ENCODE results near the gene ASTN2. TPM values are rescaled to one million over a fixed set of nuclear protein-coding genes. Genes with fewer than 3 reads are reported as not detected.

ASTN2 gene
- total and polyA plus RNA-seq, 9 donors = 1.8 to 6.4 (median 3.2) TPM

DNA sequence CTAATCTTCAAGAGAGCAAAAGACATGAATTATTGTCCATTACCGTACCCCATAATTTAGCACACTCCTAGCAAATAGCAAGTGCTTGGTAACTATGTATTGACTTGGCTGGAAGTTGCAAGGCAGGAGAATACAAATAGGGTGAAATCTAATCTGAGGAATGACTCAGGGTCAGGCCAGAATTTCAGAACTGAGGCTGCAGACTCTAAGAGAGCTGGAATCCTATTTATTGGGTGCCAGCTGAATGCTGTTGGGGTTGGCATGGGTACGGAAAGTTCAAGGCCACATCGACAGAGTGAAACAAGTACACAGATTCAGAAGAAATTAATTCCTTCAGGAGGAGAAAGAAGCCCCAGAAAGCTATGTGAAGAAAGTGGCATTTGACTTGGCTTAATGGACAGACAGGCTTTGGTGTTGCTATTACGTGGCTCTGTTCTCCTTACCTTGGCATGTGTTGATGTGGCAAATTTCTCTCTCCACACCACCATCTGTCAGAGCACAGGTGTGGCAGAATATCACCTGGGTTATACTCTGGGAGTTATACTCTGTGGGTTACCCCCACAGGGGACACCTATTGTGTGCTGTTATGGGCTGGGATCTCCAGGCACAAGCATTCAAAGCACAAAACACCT, 20.9 kb upstream of the ASTN2 start:
- Histone ChIP-seq H3K27me3 (no peaks in the 10 kb centered on the region), H3K36me3 (no peaks in the 10 kb centered on the region), H3K4me1 (ENCODE audit: insufficient read depth) (no peaks in the 10 kb centered on the region), H3K4me3 (no peak overlapping the region), H3K9me3 (no peaks in the 10 kb centered on the region), H3K27ac (no peak overlapping the region)
- 33 to 50% (median 34%) methylated on average over 4 of the region's 4 CpGs for WGBS, 3 donors
- DNase-seq = no peak
- TF ChIP-seq CTCF (IDR thresholded peaks at IDR 0.05) = no peak
- TF ChIP-seq POLR2A (IDR thresholded peaks at IDR 0.05) = no peak
- TF ChIP-seq EP300 (IDR thresholded peaks at IDR 0.05) = no peak
- intact Hi-C loops (cut with DNase I) = no loop called here

GRCh38 chr9:117434566-117434965, 19.7 kb upstream of the ASTN2 start:
- DNase-seq = no peak
- no peak overlapping the region for H3K27ac ChIP-seq
- H3K4me3 ChIP-seq = no peak overlapping the region
- no peaks in the 10 kb centered on the region for H3K9me3 ChIP-seq
- H3K4me1 ChIP-seq (ENCODE audit: insufficient read depth) = no peaks in the 10 kb centered on the region
- TF ChIP-seq POLR2A (IDR thresholded peaks at IDR 0.05) (no peak), CTCF (IDR thresholded peaks at IDR 0.05) (no peak), EP300 (IDR thresholded peaks at IDR 0.05) (no peak)
- H3K36me3 ChIP-seq = no peaks in the 10 kb centered on the region
- intact Hi-C loops (cut with DNase I) = no loop called here
- no peaks in the 10 kb centered on the region for H3K27me3 ChIP-seq

- DNase-seq = no peak
- H3K9me3 ChIP-seq = no peaks in the 10 kb centered on the region
- intact Hi-C loops (cut with DNase I) = no loop called here
- WGBS, 3 donors = 94 to 98% (median 96%) methylated on average over 2 of the region's 2 CpGs
- no peaks in the 10 kb centered on the region for H3K4me1 ChIP-seq (ENCODE audit: insufficient read depth)
- H3K36me3 ChIP-seq = no peaks in the 10 kb centered on the region
- H3K4me3 ChIP-seq = no peak overlapping the region
- no peak for TF ChIP-seq CTCF (IDR thresholded peaks at IDR 0.05)
- no peak for TF ChIP-seq POLR2A (IDR thresholded peaks at IDR 0.05)
- TF ChIP-seq EP300 (IDR thresholded peaks at IDR 0.05) = no peak
- no peaks in the 10 kb centered on the region for H3K27me3 ChIP-seq
- H3K27ac ChIP-seq = no peak overlapping the region
Measured at GRCh38 chr9:117430813-117431212, 16.0 kb upstream of the ASTN2 start.

DNA sequence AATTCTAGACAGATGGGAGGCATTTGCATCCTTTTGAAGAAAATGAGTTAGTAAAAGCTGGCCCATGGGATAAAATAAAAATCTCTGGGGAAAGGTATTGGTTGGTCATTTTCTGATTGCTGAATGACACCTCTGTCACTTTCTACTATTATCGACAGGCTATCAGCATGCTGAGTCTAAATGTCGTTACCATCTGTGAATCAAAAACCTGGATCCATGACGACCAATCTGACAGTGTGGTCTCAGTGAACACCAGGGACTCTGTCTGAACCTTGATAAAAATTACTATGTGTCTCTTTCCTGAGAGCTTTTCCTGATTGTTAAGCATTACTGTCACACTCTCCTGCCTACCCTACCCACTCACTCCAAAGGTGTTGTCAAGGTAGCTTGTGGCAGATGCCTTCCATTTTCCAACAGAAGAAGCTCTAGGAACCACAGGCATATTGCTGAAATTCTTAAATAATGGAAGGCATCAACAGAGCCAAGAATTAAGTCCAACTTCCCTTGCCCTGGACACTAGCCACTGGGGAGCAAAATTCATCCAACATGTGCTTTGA, 12.6 kb upstream of the ASTN2 start:
- Histone ChIP-seq H3K9me3 (no peaks in the 10 kb centered on the region), H3K4me1 (ENCODE audit: insufficient read depth) (no peaks in the 10 kb centered on the region), H3K27ac (no peak overlapping the region), H3K27me3 (no peaks in the 10 kb centered on the region), H3K36me3 (no peaks in the 10 kb centered on the region), H3K4me3 (no peak overlapping the region)
- intact Hi-C loops (cut with DNase I) = no loop called here
- TF ChIP-seq EP300 (IDR thresholded peaks at IDR 0.05) = no peak
- TF ChIP-seq POLR2A (IDR thresholded peaks at IDR 0.05) = no peak
- no peak for TF ChIP-seq CTCF (IDR thresholded peaks at IDR 0.05)
- WGBS, 3 donors = 79 to 80% (median 79%) methylated on average over 3 of the region's 3 CpGs
- no peak for DNase-seq
